ENCODE measurements around the gene PHF21A.
A peak's percentile ranks its signal among the peaks of the same experiment; 100 is the strongest.
"Not testable (repeated sequence)": the region's sequence is repeated elsewhere in the genome, so short reads cannot be mapped to it uniquely, and the experiment has no call there.

The PHF21A gene

DNA sequence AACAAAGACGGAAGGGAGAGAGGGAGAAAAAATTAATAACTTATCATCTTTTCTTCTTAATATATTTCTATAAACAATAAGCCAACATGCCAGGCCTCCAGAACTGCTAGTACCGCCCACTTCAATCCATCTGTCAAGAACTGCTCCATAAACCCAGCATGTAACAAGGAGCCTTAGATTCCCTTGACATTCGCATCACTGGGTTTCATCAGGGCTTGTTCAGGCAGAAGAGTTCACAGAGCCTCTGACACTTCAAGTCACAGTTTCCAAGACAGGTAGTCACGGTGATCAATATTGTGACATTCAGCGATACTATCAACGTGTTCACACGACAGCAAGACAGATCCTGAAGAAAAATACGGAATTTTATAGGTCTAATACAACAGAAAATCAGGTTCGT lies 137.1 kb downstream of the PHF21A start:
- no peak for DNase-seq (ENCODE audit: low spot score)
- TF ChIP-seq, protein P1, sequence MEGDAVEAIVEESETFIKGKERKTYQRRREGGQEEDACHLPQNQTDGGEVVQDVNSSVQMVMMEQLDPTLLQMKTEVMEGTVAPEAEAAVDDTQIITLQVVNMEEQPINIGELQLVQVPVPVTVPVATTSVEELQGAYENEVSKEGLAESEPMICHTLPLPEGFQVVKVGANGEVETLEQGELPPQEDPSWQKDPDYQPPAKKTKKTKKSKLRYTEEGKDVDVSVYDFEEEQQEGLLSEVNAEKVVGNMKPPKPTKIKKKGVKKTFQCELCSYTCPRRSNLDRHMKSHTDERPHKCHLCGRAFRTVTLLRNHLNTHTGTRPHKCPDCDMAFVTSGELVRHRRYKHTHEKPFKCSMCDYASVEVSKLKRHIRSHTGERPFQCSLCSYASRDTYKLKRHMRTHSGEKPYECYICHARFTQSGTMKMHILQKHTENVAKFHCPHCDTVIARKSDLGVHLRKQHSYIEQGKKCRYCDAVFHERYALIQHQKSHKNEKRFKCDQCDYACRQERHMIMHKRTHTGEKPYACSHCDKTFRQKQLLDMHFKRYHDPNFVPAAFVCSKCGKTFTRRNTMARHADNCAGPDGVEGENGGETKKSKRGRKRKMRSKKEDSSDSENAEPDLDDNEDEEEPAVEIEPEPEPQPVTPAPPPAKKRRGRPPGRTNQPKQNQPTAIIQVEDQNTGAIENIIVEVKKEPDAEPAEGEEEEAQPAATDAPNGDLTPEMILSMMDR (conservative IDR thresholded peaks at IDR 0.05; ENCODE audit: low read depth), result no peak
- no peak overlapping the region for H3K27ac ChIP-seq
- CTCF ChIA-PET, result interaction anchor here (0.8 kb wide), 1 partner anchor 257 kb away, joined by 4 read pairs; no protein-coding TSS in a partner anchor
- POLR2A ChIA-PET (ENCODE audit: low non-redundant PET), result no interaction called here

DNA sequence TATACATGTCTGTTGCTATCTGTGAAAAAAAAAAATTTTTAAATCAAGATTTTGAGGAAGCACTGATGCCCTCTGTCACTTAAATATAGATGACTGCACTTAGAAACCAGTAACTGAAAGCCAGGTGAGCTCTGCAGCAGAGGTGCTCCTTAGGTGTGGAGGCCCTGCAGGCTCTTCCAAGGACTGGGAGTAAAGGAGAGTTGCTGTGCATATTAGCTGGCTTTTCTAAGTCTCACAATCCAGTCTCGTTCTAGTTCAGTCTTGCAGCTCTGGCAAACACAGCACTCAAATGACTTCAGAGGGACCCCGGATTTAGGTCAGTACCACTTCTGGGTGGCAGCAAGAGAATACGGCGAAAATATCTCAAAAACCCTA lies 137.8 kb downstream of the PHF21A start:
- POLR2A ChIA-PET (ENCODE audit: low non-redundant PET), result interaction anchor here (0.6 kb wide), 1 partner anchor 71 kb away, joined by 3 read pairs; no protein-coding TSS in a partner anchor
- CTCF ChIA-PET, result no interaction called here
- H3K27ac ChIP-seq, result no peak overlapping the region

DNA sequence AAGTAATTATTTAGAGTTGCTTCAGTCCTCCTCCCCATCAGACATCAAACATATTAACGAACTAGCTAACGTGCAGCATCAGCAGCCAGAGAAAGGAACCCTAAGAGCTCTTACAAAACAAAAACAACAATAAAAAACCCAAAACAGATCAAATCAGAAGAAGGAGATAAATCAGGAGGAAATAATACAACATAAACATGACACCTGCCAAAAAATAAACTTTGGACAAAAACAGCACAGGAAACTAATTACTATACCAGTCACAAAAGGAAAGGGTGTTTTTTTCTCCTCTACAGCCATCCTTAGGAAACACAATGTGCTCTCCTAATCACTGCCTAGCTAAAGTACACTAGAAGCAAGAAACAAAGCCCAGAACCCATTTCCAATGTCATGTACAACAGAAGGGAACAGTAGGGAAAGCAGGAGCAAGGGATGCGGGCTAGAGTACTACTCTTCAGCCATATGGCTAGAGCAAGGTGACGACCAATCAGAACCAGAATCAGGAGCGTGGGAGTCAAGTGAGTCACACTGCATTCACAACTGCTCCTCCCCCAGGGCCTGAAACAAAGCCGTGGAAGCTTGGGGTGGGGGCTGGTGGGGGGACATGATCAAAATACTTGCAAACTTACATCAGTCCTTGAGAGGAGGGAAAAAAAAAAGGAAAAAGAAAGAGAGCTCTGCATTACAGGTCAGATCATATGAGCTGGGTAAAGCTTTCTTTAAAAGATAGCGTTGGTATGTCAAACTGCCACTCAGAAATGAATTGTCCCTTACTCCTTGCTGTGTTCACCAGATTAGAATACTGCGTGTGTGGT lies 138.4 kb downstream of the PHF21A start:
- ChIA-PET CTCF (interaction anchor here (0.6 to 0.7 kb wide), 2 partner anchors 18 to 625 kb away, joined by 5 to 10 read pairs; no protein-coding TSS in a partner anchor), POLR2A (ENCODE audit: low non-redundant PET) (interaction anchor here (0.6 kb wide), 1 partner anchor 71 kb away, joined by 3 read pairs; no protein-coding TSS in a partner anchor)

More for the DNA sequence above, 137.8 kb downstream of the PHF21A start:
- TF ChIP-seq, protein P1 (conservative IDR thresholded peaks at IDR 0.05; ENCODE audit: low read depth), result no peak
- no peak for DNase-seq (ENCODE audit: low spot score)

DNA sequence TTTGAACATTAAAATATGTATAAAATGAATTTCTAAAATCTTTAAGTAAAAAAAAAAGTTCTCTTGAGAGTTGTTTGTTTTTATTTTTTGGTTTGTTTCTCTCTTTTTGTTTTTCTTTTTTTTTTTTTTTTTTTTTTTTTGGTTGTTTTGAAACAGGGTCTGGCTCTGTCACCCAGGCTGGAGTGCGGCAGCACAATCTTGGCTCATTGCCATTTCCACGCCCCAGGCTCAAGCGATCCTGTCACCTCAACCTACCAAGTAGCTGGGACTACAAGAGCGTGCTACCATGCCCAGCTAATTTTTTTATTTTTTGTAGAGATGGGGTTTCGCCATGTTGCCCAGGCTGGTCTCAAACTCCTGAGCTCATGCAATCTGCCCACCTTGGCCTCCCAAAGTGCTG lies 139.4 kb downstream of the PHF21A start:
- H3K27ac ChIP-seq; DNase-seq (ENCODE audit: low spot score); POLR2A ChIA-PET (ENCODE audit: low non-redundant PET): not testable (repeated sequence)
- CTCF ChIA-PET, result interaction anchor here (0.7 kb wide), 1 partner anchor 17 kb away, joined by 10 read pairs; no protein-coding TSS in a partner anchor

More for the DNA sequence above, 138.4 kb downstream of the PHF21A start:
- H3K27ac ChIP-seq, result no peak overlapping the region
- TF ChIP-seq, protein P1 (conservative IDR thresholded peaks at IDR 0.05; ENCODE audit: low read depth), result no peak
- DNase-seq (ENCODE audit: low spot score), result peak; percentile 75

DNA sequence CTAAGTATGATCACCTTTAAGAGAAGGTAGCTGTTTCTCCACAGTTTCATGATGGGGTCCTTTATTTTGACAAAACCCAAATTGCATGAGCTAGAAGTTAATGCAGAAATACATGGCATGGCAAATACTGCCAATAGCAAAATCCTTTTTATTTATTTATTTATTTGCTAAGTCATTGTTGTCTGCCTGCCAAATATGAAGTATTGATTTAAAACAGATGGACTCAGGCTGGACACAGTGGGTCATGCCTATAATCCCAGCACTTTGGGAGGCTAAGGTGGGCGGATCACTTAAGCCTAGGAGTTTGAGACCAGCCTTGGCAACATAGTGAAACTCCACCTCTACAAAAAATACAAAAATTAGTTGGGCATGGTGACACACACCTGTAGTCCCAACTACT lies 146.4 kb downstream of the PHF21A start:
- TF ChIP-seq, protein P1 (conservative IDR thresholded peaks at IDR 0.05; ENCODE audit: low read depth), result no peak
- CTCF ChIA-PET, result interaction anchor here (0.7 to 1.4 kb wide), 2 partner anchors 10 to 39 kb away, joined by 3 to 5 read pairs; no protein-coding TSS in a partner anchor
- DNase-seq (ENCODE audit: low spot score), result no peak
- POLR2A ChIA-PET (ENCODE audit: low non-redundant PET), result no interaction called here
- no peak overlapping the region for H3K27ac ChIP-seq

DNA sequence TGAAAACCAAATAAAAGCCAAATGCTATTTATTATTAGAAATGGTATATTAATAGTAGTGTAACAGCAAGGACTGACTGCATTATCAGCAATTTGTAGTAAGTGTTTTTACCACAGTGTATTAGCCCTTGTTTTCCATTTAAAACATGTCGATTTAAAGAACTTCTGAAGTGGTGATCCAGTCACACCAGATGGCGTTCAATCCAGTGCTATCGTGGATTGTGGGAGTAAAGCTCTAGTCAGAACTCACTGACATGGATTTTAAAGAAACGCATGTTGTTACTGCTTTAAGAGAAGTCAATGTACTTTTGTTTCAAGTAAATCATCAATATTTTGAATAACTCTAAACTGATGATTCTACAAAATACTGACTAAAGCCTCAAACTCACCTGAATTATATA lies 147.7 kb downstream of the PHF21A start:
- TF ChIP-seq, protein P1 (conservative IDR thresholded peaks at IDR 0.05; ENCODE audit: low read depth), result no peak
- ChIA-PET POLR2A (ENCODE audit: low non-redundant PET) (no interaction called here), CTCF (no interaction called here)
- no peak for DNase-seq (ENCODE audit: low spot score)
- H3K27ac ChIP-seq, result no peak overlapping the region

DNA sequence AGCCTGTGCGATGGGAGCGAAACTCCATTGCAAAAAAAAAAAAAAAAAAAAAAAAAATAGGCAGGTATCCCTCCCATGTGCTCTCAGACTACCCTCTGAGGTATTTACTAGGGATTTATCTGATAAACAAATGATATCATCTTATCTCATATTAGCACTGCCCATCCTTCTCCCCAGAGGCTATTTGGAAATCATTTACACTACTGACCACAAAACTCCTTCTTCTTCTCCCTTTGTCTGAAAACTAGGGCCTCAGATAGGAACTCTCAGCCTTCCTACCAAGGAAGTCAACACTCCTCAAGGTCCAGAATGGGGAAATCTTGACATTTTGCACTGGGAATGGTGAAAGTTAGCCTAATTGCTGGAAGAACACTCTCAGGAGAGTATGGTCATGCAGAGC lies 152.4 kb downstream of the PHF21A start:
- ChIA-PET CTCF (interaction anchor here (0.6 to 0.8 kb wide), 2 partner anchors 38 to 352 kb away, joined by 3 to 4 read pairs; no protein-coding TSS in a partner anchor), POLR2A (ENCODE audit: low non-redundant PET) (no interaction called here)
- DNase-seq (ENCODE audit: low spot score), result no peak
- H3K27ac ChIP-seq, result no peak overlapping the region
- TF ChIP-seq, protein P1 (conservative IDR thresholded peaks at IDR 0.05; ENCODE audit: low read depth), result no peak

Data from RWPE1 (cell line).